Cardiac fibroblast (primary cell): ENCODE data around the gene NCAM1.

Experiments
- DNase-seq, 2 donors: peaks; one replicate each; pipeline versions ENCODE4 v3.0.0 to v3.0.0-alpha.2; 2010; ENCODE audit warnings: low read depth in 2 of 2
- H3K4me3 ChIP-seq, 2 donors: replicated peaks in 1 of 2; 1 replicate in 1 of 2; 2 replicates in 1 of 2; pipeline ENCODE4 v1.5.1; 2011; ENCODE audit warnings: low read depth in 2 of 2, low read length in 2 of 2, mild to moderate bottlenecking in 2 of 2, moderate library complexity in 1 of 2
- CTCF ChIP-seq: IDR thresholded peaks from one replicate; pipeline ENCODE4 v1.5.1; 2011; ENCODE audit warnings: low read depth, mild to moderate bottlenecking, low read length, inconsistent platforms

NCAM1 gene

GRCh38 chr11:113106507-113106906, 145.3 kb downstream of the NCAM1 start:
- no peak for TF ChIP-seq CTCF
- peak; percentile 16 to 39 for DNase-seq

GRCh38 chr11:113110046-113110445, 148.8 kb downstream of the NCAM1 start:
- no peak overlapping the region for H3K4me3 ChIP-seq
- TF ChIP-seq CTCF = no peak
- DNase-seq = no peak

More at GRCh38 chr11:113106507-113106906, 145.3 kb downstream of the NCAM1 start:
- no peak overlapping the region for H3K4me3 ChIP-seq

GRCh38 chr11:113111156-113111555, 149.9 kb downstream of the NCAM1 start:
- TF ChIP-seq CTCF = no peak
- DNase-seq = no peak
- H3K4me3 ChIP-seq = no peak overlapping the region

- no peak for DNase-seq
- H3K4me3 ChIP-seq = no peak overlapping the region
- TF ChIP-seq CTCF = no peak
Observed at GRCh38 chr11:113112307-113112706, 151.1 kb downstream of the NCAM1 start.

GRCh38 chr11:113113801-113114704, 152.8 kb downstream of the NCAM1 start:
- no peak overlapping the region for H3K4me3 ChIP-seq
- peak; percentile 55 for TF ChIP-seq CTCF
- DNase-seq = peak; percentile 22 to 63

- H3K4me3 ChIP-seq = no peak overlapping the region
- no peak for TF ChIP-seq CTCF
- no peak for DNase-seq
Observed at GRCh38 chr11:113114705-113115027, 153.4 kb downstream of the NCAM1 start.
